Activated CD8-positive, alpha-beta memory T cell treated with anti-CD3 and anti-CD28 coated beads, Interleukin-2, amount 50 U/mL, for 24 hours (primary cell): ENCODE data around the gene MSI2.

ENCODE experiments used
- DNase-seq: peaks from one replicate; pipeline ENCODE4 v3.0.0-alpha.2; 2020; ENCODE audit errors: extremely low read depth

Gene MSI2

DNA sequence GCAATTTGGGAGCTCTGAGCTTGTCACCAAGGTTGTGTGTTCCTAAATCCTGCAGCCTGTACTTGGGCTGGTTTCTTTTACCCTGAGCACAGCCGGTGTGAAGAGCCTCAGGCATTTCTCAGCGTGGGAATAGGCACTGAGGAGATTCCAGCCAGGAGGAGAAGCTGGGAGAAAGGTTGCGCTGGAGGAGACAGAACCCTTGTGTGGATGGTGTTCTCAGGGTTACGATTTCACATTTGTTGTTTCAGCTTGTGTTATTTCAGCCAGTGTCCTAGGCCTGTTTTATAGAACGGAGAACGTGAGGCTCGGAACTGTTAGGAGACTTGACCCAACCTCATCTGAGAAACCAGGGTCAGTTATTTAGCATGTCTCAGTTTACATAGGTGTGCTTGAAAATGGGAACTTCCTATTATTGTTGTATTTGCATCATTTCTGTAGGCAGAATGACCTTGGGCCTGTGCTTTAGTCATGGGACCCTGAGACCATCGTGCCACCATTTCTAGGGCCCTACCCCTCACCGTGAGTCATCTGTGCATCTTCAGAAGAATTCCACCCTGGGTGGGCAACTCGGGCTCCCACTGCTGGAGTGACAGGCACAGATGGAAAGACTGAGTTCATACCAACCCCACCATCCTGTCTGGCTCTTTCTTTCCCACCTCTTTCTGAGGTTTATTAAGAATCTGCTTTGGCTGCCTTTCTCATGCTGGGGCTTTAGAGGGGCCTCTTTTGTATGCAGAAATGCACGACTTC, 134.9 kb downstream of the MSI2 start:
- no peak for DNase-seq

DNA sequence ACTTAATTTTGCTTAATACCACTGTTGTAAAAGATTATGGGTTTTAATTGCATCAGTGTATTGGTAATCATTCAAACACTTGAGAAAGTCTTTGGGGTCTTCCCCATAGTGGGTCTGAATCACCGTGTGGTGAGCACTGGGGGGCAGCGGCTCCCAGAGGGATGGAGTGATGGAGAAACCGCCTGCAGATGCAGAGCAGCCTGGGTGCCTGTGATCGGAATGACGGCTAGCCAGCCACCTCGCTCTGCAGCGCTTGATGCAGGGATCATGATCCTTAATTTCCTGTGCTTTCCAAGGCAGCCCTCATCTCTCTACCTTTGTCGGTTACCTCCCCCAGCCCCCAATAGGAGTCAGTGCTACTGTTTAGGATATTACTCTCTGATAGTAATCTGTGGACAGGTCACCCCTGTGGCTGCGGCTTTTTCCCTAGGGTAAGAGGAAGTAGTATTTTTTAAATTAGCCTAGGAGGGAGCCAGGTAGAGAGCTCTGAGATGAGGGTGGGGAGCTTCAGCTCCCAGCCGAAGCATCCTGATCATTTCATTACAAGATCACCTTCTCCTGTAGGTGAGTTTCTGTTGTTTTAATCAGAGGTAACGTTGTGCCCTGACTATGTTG, 135.6 kb downstream of the MSI2 start:
- DNase-seq = no peak

GRCh38 chr17:57393368-57393767, 137.0 kb downstream of the MSI2 start:
- no peak for DNase-seq

DNA sequence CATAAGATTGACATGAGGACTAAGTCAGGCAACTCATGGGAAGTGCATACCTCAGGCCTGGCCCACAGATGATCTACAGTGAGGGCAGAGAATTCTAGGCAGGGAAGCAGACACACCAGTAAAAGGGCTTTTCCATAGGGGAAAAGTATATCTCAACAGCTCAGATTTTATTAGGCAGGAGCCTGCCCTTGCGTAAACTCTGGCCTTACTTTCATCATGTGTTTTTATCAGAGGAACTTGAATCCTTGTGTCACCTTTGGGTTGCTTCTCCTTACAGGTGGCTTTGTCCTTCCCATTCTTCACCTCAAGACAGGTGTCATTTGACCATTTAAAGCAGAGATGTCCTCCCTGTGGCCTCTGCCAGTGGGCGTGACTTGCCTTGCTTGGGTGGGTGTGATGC, 138.1 kb downstream of the MSI2 start:
- no peak for DNase-seq

DNA sequence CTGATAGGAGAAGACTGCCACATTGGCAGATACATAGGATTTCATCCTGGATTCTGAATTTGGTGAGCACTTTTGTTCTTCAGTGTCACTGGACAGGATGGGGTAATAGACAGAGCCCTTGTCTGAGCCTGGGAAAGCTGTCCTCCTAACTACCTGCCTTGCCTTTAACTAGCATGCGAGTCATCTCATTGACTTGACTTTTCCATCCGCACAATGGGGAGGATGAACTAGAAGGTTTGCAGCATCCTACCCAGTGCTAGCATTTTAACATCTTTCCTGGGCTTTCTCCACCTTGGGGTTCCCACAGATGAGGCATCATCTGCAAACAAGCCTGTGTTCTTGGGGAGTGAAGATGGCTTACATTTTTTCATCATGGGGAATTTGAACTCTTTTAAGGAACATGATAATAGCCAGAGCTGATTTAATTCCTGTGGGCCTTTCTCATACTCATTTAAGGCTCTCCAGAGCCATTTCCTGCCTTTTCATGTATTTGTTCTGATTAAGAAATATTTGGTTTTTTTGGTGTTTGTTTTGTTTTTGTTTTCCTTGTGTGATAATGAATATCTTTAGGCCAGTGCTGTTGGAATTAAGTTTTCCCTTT, 139.5 kb downstream of the MSI2 start:
- DNase-seq = no peak

GRCh38 chr17:57396511-57396921, 140.2 kb downstream of the MSI2 start:
- no peak for DNase-seq

- DNase-seq = no peak
Measured at GRCh38 chr17:57397402-57397801, 141.1 kb downstream of the MSI2 start.

DNA sequence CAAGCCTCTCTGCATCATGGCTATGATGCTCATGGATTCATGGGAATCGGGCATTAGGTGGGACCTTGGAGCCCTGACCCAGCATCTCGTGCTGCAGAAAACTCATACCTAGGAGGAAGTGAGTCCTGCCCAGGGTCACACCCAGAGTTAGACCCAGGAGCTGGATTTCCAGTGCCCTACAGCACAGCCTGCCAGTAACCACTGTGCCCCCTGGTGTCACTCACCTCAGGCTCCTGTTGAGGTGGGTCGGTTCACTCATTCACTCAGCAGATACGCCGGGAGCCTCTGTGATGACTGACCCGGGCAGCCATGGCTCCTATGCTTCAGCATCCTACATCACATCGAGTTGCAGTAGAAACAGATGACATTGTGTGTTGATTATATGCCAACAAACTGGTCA, 143.4 kb downstream of the MSI2 start:
- DNase-seq = no peak

DNA sequence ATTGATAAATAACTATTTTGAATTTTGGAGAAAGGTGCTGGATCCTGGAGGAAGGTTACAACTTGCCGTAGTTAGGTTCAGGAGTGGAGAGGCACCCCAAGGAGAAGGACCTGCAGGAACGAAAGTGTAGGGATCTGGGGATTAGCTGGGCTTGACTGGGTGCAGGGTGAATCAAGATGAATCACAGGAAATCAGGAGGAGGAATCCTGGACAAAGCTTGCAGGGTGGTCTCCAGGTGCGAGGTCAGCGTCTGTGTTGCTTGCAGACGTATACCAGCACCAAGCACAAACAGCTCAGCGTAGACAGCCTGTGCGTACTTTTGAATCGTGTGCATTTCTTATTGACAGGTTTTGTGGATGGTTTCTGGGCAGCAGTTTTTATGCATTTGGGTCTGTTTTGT, 144.3 kb downstream of the MSI2 start:
- no peak for DNase-seq

DNA sequence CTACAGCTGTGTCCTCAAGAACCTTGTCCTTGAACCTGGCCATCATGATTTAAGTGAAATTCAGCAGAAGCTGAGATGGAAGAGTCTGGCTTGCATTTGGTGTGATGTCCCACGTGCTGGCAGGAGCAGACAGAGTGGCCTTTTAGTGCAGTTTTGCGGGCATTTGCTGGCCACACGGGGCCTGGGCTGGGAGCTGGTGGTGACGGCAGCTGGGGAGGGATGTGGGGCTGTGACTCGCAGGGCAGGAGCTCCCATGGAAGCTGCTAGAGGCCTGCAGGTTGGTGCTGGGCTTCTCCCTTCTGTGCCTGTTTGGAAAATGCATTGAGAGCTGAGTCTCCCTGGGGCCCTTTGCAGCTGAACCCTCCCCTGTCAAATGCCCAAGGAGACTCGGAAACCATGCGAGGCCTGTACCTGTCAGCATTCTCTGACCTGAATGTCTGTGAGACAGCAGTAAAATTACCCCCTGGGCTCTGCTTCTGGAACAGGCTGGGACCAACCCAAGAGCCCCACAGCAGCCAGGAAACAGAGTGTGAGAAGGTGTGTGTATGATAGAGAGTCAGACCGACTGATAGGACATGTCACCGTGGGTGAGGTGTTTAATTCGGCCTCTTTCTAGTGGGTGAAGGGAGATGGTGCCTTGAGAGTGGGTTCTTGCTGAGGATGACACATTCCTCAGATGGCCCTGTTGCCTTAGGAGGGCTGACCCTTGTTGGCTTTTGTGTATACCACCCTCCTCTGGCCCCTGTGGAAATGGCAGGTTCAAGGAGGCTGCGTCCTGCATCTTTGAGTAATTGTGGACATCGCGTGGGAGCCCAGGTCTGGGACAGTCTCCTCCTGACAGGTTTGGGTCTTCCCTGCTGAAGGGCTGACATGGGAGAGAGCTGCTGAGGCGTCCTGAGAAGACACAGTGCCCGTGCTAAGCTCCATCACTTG, 145.5 kb downstream of the MSI2 start:
- no peak for DNase-seq

DNA sequence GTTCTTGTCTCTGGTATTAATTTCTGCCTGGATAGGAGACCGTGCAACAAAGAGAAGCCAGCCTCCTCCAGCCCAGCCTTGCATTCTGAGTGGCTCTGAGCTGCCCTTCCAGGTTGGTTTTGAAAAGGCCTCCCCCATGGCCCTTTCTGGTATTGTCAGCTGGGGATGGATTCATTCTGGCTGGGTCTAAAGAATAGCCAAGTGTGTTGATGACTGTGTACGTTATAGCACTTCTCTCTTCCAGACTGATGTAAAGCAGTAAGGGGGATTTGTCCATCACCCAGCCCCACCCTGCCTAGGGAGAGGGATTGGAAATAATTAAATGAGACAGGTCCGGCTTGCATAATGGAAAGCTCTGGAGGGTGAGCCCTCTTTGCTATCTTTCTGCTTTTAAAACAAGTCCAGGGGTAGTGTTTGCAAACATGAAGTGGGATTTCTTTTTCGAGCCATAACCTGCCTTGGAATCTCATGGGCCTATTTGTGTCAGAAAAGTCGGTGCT, 146.4 kb downstream of the MSI2 start:
- DNase-seq = no peak

- DNase-seq = no peak
Measured at GRCh38 chr17:57403236-57403635, 146.9 kb downstream of the MSI2 start.

DNA sequence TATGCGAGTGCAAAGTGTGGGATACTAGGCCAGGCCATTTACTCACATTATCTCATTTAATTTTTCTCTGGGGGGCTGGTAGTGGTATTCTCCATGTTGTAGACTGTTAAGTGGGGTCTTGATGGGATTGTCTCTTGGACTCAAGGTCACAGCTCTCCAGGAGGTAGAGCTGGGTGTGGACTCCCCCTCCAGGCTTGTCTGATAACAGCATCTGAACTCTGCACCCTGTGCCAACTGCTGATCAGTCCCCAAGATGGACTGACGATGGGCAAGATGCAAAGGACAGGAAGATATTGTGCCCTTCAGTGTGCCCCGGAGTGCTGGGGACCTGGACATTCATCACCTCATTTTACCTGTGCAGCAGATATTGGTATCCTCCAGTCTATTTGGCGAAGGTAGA, 147.8 kb downstream of the MSI2 start:
- no peak for DNase-seq

DNA sequence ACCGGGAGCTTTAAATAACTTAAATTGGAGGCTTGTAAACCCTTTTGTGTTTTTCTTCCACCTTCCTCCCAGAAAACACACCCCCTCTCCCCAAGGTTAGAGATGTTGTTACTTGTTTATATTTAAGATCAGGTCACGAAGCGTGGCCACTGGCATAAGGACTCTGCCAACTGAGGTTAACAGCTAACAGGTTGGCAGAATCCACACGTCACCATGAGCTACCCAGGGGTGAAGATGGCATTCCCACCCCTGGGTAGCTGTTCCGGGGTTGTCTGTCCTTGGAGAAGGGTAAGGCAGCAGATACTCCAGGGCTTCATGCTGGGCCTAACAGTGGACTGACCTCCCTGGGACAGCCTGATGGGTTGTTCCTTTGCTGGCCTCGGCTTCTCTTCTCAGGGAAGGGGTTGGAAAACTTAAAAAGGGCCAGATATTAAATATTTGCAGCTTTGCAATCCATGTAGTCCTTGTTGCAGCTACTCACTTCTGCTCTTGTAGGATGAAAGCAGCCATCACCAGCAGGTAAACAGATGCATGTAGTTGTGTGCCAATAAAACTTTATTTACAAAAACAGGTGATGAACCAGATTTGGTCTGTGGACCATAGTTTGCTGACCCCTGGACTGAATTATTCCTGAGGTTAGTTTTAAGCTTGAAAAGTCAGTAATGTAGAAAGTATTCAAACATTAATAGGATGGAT, 148.6 kb downstream of the MSI2 start:
- DNase-seq = no peak

DNA sequence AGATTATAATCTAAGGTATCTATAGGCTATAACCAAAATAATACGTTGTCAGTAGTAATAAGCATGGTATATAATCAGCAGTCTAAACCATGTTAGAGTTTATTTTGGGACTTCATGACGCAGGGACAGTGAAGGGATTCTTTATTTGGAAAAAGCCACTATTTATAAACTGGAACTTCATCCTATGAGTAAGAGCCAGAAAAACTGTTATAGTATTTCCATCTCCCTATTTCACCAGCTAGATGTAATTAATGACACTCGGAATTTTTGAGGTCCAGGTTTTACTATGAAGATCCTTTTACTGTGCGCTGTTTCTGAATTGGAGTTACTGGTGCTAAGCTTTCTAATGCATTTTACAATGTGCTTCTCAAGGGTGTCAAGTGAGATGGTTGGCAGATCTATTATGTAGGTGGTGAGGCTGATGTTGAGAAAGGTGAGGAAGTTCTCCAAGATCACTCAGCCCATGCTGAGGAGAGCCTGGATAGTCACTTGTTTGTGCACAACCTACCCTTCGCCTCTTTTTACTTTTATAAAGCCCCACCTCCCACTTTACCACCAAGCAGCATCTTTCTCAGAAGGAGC, 149.3 kb downstream of the MSI2 start:
- DNase-seq = no peak

GRCh38 chr17:57406131-57406980, 150.0 kb downstream of the MSI2 start:
- DNase-seq = no peak

GRCh38 chr17:57406981-57407286, 150.6 kb downstream of the MSI2 start:
- DNase-seq = no peak

- no peak for DNase-seq
Measured at GRCh38 chr17:57407287-57408070, 151.2 kb downstream of the MSI2 start.

GRCh38 chr17:57408071-57408811, 151.9 kb downstream of the MSI2 start:
- DNase-seq = no peak
